SH-SY5Y (cell line): ENCODE results near the gene DNAJC17.

Experiments
- GATA2 ChIP-seq: IDR thresholded peaks from 2 replicates; pipeline ENCODE4 v1.6.1; 2011; ENCODE audit warnings: mild to moderate bottlenecking, low read depth, low read length
- GATA3 ChIP-seq: IDR thresholded peaks from 2 replicates; pipeline ENCODE4 v1.6.1; 2011; ENCODE audit warnings: low read depth, mild to moderate bottlenecking, low read length, moderate library complexity

DNA sequence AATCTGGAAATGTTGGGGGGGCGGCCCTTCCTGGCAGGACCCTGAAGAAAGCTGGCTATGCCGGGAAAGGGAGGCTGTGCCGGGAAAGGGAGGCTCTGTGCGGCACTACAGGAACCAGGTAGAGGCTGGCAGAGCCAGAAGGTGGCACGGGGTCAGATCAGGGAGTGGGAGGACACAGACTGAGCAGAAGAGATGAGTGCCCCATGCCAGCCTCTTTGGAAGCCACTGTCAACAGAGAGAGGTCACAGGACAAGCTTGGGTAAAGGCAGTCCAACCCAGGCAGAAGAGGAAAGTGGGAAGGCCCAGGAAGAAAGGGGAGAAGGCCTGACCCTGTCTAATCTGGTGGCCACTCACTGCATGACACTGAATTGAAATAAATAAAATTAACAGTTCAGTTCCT is 36.0 kb downstream of the DNAJC17 start:
- TF ChIP-seq GATA3 (no peak), GATA2 (no peak)
